Natural killer cell (primary cell): ENCODE results near the gene NR6A1. TPM values are rescaled to one million over a fixed set of nuclear protein-coding genes. Genes with fewer than 3 reads are reported as not detected.

Experiments used
- ATAC-seq, 3 donors: fragments of 150-1000 bp in 2 of 3; fragments of 200-7000 bp in 1 of 3; cut with Tn5 transposase; 1 replicate in 1 of 3; 2 replicates in 2 of 3; pipeline ENCODE4 v1.10.0; 2021; ENCODE audit warnings: mild to moderate bottlenecking in 2 of 3, moderate library complexity in 2 of 3
- DNase-seq, 2 donors: peaks; one replicate each; pipeline versions ENCODE4 v3.0.0 to v3.0.0-alpha.2; 2013 to 2021; ENCODE audit warnings: mixed read lengths in 1 of 2
- H3K27ac ChIP-seq: one replicate; pipeline ENCODE4 v1.5.1; 2013; ENCODE audit warnings: mild to moderate bottlenecking, low read length
- H3K27me3 ChIP-seq: one replicate; pipeline ENCODE4 v1.6.1; 2013; ENCODE audit warnings: low read length; ENCODE audit not compliant: control insufficient read depth, insufficient read depth
- H3K36me3 ChIP-seq: one replicate; pipeline ENCODE4 v1.6.1; 2013; ENCODE audit warnings: low read length; ENCODE audit not compliant: control insufficient read depth, insufficient read depth
- H3K4me1 ChIP-seq: one replicate; pipeline ENCODE4 v1.6.1; 2013; ENCODE audit warnings: low read length; ENCODE audit not compliant: control insufficient read depth, insufficient read depth
- H3K4me3 ChIP-seq: one replicate; pipeline ENCODE4 v1.5.1; 2013; ENCODE audit warnings: low read length
- H3K9me3 ChIP-seq: one replicate; pipeline ENCODE4 v1.6.1; 2013; ENCODE audit warnings: low read length; ENCODE audit not compliant: control insufficient read depth, insufficient read depth
- H3K27ac Mint-ChIP-seq, 2 donors: one replicate each; pipeline ENCODE4 v1.8.0; 2022; ENCODE audit warnings: mild to moderate bottlenecking in 2 of 2, mixed read lengths in 2 of 2, moderate library complexity in 1 of 2
- H3K27me3 Mint-ChIP-seq, 2 donors: one replicate each; pipeline ENCODE4 v1.8.0; 2022; ENCODE audit warnings: low read depth in 2 of 2, mixed read lengths in 2 of 2
- H3K36me3 Mint-ChIP-seq: one replicate; pipeline ENCODE4 v1.8.0; 2022; ENCODE audit warnings: mixed read lengths
- H3K4me1 Mint-ChIP-seq, 2 donors: one replicate each; pipeline ENCODE4 v1.8.0; 2022; ENCODE audit warnings: mixed read lengths in 2 of 2
- H3K4me3 Mint-ChIP-seq: one replicate; pipeline ENCODE4 v1.8.0; 2022; ENCODE audit warnings: mild to moderate bottlenecking, moderate library complexity, mixed read lengths
- H3K9me3 Mint-ChIP-seq, 2 donors: one replicate each; pipeline ENCODE4 v1.8.0; 2022; ENCODE audit warnings: mixed read lengths in 2 of 2
- CTCF ChIP-seq: fragments of 200-600 bp; IDR thresholded peaks from one replicate; pipeline ENCODE4 v1.8.0; 2022; ENCODE audit warnings: antibody characterized with exemption
- WGBS: methylation state at CpG from one replicate; pipeline ENCODE4 v1.1.7; 2013; ENCODE audit warnings: missing lambda C conversion rate; ENCODE audit not compliant: insufficient coverage; 5-methylcytosine and 5-hydroxymethylcytosine counted together
- intact Hi-C: fragments of 100-400 bp; cut with micrococcal nuclease; formaldehyde crosslinking; loops from one replicate; pipeline ENCODE4 v1.14.2; 2022
- total RNA-seq, 4 donors: library from RNA; stranded (reverse); fragments of 120-200 nt in 1 of 4; gene quantifications; one replicate each; pipeline versions ENCODE4 v1.2.3 to v1.2.4, GENCODE V29; 2013 to 2022

The NR6A1 gene
- total RNA-seq, 3 donors from 2014 or later (not counting 1 experiment from before 2014, with no cell fraction given), result 0.07 to 0.75 (median 0.49) TPM

GRCh38 chr9:124514125-124514524 is 257.0 kb downstream of the NR6A1 start:
- H3K4me1 Mint-ChIP-seq, result no peaks in the 10 kb centered on the region
- no peaks in the 10 kb centered on the region for H3K9me3 Mint-ChIP-seq
- WGBS, result 82% methylated on average over 4 of the region's 4 CpGs
- H3K4me3 Mint-ChIP-seq, result no peak overlapping the region
- Histone ChIP-seq H3K9me3 (no peaks in the 10 kb centered on the region), H3K27me3 (no peaks in the 10 kb centered on the region), H3K4me3 (no peak overlapping the region), H3K4me1 (no peaks in the 10 kb centered on the region), H3K27ac (no peak overlapping the region), H3K36me3 (no peaks in the 10 kb centered on the region)
- H3K36me3 Mint-ChIP-seq, result no peaks in the 10 kb centered on the region
- TF ChIP-seq CTCF, result no peak
- ATAC-seq, result no peak
- no peak overlapping the region for H3K27ac Mint-ChIP-seq
- peaks cover 0 to 9% of the 10 kb centered on the region in 2 donors for H3K27me3 Mint-ChIP-seq
- DNase-seq, result no peak
- intact Hi-C loops, result no loop called here

DNA sequence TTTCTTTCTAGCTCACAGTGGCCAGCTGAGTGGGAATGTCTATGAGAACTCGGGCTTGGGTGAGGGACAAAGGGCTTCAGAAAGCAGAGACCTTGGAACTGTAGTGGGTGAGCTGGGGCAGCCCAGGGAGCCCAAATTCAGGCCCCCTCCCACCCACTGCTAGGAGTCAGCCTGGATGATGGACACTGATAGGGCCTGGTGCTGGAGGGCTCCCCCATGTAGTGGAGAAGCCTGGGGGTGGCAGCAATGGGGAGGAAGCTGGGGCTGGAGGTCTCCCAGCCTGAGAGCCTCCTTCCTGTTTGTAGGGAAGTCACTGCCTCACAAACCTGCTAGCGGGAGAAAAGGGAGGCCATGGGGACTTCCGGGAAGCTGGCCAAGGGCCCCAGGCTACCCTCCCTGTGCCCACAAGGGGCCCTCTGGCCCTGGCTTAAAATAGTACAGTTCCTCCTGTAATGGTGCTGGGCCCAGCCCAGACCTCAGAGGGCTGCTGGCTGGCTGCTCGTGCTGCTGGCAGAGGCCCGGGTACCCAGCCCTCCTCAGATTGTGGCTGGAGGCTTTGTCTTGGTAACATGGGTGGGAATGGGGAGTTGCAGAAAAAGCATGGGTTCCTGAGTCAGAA is 257.6 kb downstream of the NR6A1 start:
- Mint-ChIP-seq H3K4me1 (no peaks in the 10 kb centered on the region), H3K36me3 (no peaks in the 10 kb centered on the region), H3K9me3 (no peaks in the 10 kb centered on the region), H3K27ac (no peak overlapping the region), H3K4me3 (no peak overlapping the region), H3K27me3 (peaks cover 0 to 8% of the 10 kb centered on the region in 2 donors)
- DNase-seq, result no peak
- 28% methylated on average over 5 of the region's 5 CpGs for WGBS
- ATAC-seq, result no peak
- Histone ChIP-seq H3K4me3 (no peak overlapping the region), H3K27ac (no peak overlapping the region), H3K36me3 (no peaks in the 10 kb centered on the region), H3K27me3 (no peaks in the 10 kb centered on the region), H3K4me1 (no peaks in the 10 kb centered on the region), H3K9me3 (no peaks in the 10 kb centered on the region)
- intact Hi-C loops, result no loop called here
- no peak for TF ChIP-seq CTCF

DNA sequence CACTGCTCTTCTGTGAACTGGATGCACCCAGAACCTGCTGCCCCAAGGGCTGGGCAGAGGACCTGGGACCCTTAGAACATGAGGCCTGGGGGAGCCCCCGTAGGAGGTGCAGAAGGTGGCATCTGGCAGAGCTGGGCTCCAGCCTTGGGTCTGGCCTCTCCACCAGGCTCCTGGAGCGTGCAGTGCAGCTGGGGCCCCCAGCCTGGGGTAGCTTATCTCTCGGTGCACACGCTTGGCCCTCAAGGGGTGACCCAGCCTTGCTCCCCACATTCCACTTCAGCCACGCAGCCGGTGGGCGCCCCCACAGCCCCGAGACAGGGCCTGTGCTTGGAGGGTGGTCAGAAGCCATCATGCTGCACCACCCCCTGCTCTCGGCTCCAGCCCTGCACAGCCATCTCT is 258.3 kb downstream of the NR6A1 start:
- Mint-ChIP-seq H3K4me1 (no peaks in the 10 kb centered on the region), H3K27ac (no peak overlapping the region), H3K9me3 (no peaks in the 10 kb centered on the region), H3K27me3 (peaks cover 0 to 8% of the 10 kb centered on the region in 2 donors), H3K36me3 (no peaks in the 10 kb centered on the region), H3K4me3 (no peak overlapping the region)
- DNase-seq (no peak), ATAC-seq (no peak)
- no peak overlapping the region for H3K27ac ChIP-seq
- 73% methylated on average over 9 of the region's 9 CpGs for WGBS
- no peaks in the 10 kb centered on the region for H3K4me1 ChIP-seq
- H3K36me3 ChIP-seq, result no peaks in the 10 kb centered on the region
- H3K4me3 ChIP-seq, result no peak overlapping the region
- H3K27me3 ChIP-seq, result no peaks in the 10 kb centered on the region
- no peak for TF ChIP-seq CTCF
- H3K9me3 ChIP-seq, result no peaks in the 10 kb centered on the region
- intact Hi-C loops, result no loop called here
